NCI-H2081 (cell line): ENCODE measurements around the gene PLAC1.

Source experiments
- DNase-seq, 2 experiments: peaks; one replicate each; lab custom pipeline; 2025; lab: John Stamatoyannopoulos, UW

The PLAC1 gene

GRCh38 chrX:134588806-134589205, 69.5 kb downstream of the PLAC1 start:
- DNase-seq = no peak

GRCh38 chrX:134580907-134581306, 77.4 kb downstream of the PLAC1 start:
- no peak for DNase-seq

- DNase-seq = no peak
Measured at GRCh38 chrX:134573683-134574035, 84.6 kb downstream of the PLAC1 start.

- DNase-seq = no peak
Measured at GRCh38 chrX:134572816-134573682, 85.2 kb downstream of the PLAC1 start.

DNA sequence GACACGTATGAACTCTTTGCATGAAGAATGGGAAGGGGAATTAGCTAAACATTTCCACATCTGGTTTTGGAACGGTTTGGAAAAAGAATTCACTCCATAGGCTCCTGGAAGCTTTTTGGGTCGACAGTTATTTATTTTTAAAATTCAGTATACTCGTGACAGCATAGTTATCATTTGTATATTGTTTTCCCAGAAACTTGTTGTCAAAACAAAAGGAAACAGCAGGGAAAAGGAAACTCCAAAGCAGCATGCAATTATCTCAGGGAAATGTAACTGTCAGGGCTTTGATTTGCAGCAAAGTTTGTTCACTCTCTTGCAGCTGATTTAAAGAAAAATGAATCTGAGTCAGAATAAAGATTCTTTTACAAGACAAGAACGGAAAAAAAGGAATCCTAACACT, 86.5 kb downstream of the PLAC1 start:
- no peak for DNase-seq

- no peak for DNase-seq
Measured at GRCh38 chrX:134570899-134571298, 87.4 kb downstream of the PLAC1 start.

GRCh38 chrX:134570509-134570846, 87.8 kb downstream of the PLAC1 start:
- no peak for DNase-seq

- no peak for DNase-seq
Measured at GRCh38 chrX:134569306-134569705, 89.0 kb downstream of the PLAC1 start.

- no peak for DNase-seq
Measured at GRCh38 chrX:134568285-134569016, 89.8 kb downstream of the PLAC1 start.

- DNase-seq = no peak
Measured at GRCh38 chrX:134566506-134566905, 91.8 kb downstream of the PLAC1 start.

DNA sequence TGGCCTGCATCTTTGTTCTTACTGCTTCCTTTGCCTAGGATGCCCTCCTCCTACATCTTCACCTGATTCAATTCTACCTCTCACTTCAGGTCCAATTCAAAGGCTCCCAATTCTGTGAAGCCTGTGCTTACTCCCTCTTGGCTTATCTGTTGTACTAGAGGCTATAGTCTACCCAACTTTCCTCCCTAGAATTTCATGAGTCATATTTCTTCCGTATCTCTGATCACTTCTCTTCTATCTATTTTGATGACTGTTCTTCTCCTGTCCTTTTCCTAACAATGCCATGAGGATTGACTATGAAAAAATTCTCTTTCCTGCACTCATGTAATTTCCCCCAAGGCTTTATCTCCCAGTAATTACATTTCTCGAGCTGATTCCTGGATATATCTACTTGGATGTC, 96.3 kb downstream of the PLAC1 start:
- no peak for DNase-seq

- no peak for DNase-seq
Measured at GRCh38 chrX:134558133-134558532, 100.1 kb downstream of the PLAC1 start.

DNA sequence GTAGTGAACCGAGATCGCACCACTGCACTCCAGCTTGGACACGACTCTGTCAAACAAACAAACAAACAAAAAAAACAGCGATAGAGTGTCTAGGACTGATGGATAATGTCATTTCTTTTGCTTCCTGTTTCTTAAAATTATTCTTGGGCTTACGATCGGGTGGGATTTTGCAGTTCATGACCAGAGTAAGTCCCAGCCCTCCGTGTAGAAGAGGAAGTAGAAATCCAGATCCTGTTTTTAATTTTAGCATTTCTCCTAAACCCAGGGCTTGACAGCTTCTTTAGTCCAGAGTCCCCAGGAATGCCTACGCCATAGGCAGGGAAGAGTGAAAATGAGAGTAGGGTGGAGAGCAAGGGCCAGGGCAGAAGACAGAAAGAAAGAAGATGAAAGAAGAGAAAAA, 104.0 kb downstream of the PLAC1 start:
- no peak for DNase-seq

- no peak for DNase-seq
Measured at GRCh38 chrX:134552351-134552750, 105.9 kb downstream of the PLAC1 start.

DNA sequence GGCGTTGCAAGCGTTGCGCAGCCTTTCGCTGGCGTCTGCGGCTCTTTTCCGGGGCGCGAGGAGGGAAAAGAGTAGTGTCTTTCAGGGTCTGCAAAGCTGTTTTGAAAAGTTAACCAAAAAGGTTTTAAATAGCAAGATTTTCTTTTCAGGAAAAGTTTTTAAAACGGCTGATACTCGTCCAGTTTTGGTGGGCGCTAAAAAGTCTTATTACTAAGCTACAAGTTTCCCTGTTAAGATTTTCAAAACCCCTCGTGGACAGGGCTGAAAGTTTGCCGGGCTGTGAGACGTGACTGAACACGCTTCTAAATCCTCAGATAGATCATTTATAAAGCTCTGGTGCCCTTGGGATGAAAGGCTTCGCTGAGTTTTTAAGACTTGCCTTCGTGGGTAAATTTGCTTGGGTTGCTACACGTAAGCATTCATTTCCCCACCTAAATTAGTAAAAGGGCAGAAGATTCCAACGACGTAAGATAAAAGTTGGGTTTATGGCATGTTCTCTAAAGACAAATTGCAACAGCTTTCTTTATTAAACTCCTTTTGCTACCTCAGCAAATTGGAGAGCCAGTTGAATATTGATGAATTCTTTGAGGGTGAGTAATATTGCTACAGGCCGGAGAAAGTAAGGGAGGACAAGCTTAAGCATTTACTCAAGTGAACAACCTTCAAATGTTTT, 106.8 kb downstream of the PLAC1 start:
- DNase-seq = no peak

- DNase-seq = no peak
Measured at GRCh38 chrX:134548257-134549201, 109.7 kb downstream of the PLAC1 start.

DNA sequence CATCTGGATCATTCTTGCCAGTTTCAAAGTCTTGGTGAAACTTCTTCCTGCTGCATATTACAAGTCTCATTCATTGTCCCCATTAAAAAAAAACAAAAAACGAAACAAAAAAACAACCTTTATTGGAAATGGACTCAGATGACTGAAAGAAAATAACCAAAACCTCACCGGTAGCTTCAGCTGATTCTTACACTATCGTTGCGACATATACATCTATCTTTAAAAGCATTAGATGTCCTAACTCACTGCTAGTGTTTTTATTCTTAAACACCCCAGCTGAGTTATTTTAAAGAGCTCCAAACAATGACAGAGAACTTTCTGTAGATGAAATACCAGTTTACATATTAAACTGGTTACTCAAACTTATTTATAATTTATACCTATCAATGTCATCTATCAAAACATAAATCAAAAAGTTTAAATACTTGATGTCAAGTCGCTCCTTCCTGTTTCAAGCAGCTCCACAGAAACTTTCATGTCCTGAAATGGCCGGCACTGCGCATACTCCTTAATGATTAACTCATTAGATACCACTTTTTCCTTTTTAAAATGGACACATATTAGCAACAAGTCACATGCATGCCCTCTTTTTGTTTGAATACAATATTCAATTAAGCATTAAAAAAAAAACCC, 111.1 kb downstream of the PLAC1 start:
- no peak for DNase-seq

DNA sequence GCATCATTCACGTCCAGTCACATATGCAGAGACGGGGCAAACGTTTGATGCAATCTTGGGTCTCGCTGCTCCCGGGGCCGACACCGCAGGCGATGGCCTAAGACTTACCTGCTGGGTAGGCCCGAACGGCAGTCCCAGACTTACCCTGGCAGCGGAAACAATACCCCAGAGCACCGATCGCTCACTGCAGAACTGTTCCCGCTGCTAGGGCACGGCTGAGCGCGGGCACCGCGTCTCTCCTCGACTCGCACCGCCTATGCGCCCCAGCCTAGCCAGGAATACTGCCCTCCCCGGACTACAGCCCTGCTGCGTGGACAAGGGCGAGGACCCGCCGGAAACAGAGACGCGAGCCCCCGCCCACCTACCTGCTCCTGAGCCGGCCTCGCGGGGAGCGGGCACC, 112.1 kb downstream of the PLAC1 start:
- no peak for DNase-seq

DNA sequence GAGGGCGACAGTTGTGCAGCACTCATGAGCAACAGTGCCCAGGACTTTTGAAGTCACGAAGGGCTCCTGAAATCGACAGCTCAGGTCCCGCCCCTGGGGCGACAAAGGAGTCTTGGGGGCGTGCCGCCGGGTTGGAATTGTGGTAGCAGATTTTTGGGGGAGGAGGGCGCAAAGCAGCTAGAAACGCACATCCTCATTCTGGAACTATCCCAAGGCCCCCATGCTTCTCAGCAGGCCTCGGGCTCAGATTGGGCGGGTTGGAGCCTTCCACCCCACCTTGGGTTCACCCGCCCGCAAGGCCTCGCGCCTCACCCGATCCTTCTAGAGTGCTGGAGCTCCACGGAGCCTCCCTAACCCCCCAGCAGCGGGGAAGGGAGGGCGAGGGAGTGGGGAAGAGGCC, 112.8 kb downstream of the PLAC1 start:
- DNase-seq = no peak

- DNase-seq = no peak
Measured at GRCh38 chrX:134544513-134545151, 113.6 kb downstream of the PLAC1 start.

GRCh38 chrX:134544135-134544512, 114.1 kb downstream of the PLAC1 start:
- DNase-seq = no peak
